ENCODE data around the gene CFAP100.

DNA sequence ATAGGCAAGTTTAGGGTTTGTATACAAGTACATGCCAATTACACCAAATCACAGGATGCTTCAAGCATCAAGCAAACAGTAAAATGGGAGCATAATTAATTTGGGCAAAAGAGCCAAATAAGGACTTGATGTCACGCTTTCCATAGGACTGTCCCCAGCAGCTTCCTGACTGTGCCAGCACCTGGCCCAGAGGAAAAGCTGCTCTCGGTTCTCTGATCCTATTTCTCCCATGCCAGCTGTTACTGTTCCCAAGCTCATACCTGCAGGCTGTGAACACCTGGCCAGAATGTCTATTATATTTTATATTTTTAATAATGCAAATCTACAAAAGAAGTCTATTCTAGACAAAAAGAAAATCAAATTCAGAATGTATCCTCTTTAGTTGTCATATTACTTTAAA, 68.8 kb downstream of the CFAP100 start:
- no peak for TF ChIP-seq GATA3 (IDR thresholded peaks at IDR 0.05; ENCODE audit: low read depth, low read length)
- TF ChIP-seq GATA2 (IDR thresholded peaks at IDR 0.05; ENCODE audit: low read depth, low read length), result no peak
